ENCODE data around the gene COL1A1.

COL1A1 gene

GRCh38 chr17:50184064-50184463, 17.4 kb downstream of the COL1A1 start:
- no peak for DNase-seq (ENCODE audit: extremely low read depth, insufficient read length)
- no peaks in the 10 kb centered on the region for H3K27me3 ChIP-seq (replicated peaks; ENCODE audit: control insufficient read depth, insufficient read depth, low read length)
- H3K4me3 ChIP-seq (replicated peaks; ENCODE audit: low read depth, low read length): no peak overlapping the region
- H3K36me3 ChIP-seq (ENCODE audit: control insufficient read depth, insufficient read depth, low read length): peaks cover 2% of the 10 kb centered on the region
- TF ChIP-seq CTCF (IDR thresholded peaks at IDR 0.05; ENCODE audit: insufficient read depth, low read length, poor library complexity, severe bottlenecking): no peak

- H3K27me3 ChIP-seq (replicated peaks; ENCODE audit: control insufficient read depth, insufficient read depth, low read length): no peaks in the 10 kb centered on the region
- no peak for TF ChIP-seq CTCF (IDR thresholded peaks at IDR 0.05; ENCODE audit: insufficient read depth, low read length, poor library complexity, severe bottlenecking)
- peaks cover 2% of the 10 kb centered on the region for H3K36me3 ChIP-seq (ENCODE audit: control insufficient read depth, insufficient read depth, low read length)
- DNase-seq (ENCODE audit: extremely low read depth, insufficient read length): no peak
- no peak overlapping the region for H3K4me3 ChIP-seq (replicated peaks; ENCODE audit: low read depth, low read length)
Measured at GRCh38 chr17:50183421-50183994, 17.9 kb downstream of the COL1A1 start.

- DNase-seq (ENCODE audit: extremely low read depth, insufficient read length): no peak
- Histone ChIP-seq H3K27me3 (replicated peaks; ENCODE audit: control insufficient read depth, insufficient read depth, low read length) (no peaks in the 10 kb centered on the region), H3K36me3 (ENCODE audit: control insufficient read depth, insufficient read depth, low read length) (peaks cover 2% of the 10 kb centered on the region), H3K4me3 (replicated peaks; ENCODE audit: low read depth, low read length) (no peak overlapping the region)
- TF ChIP-seq CTCF (IDR thresholded peaks at IDR 0.05; ENCODE audit: insufficient read depth, low read length, poor library complexity, severe bottlenecking): no peak
Measured at GRCh38 chr17:50182783-50183420, 18.5 kb downstream of the COL1A1 start.

GRCh38 chr17:50181591-50182560, 19.6 kb downstream of the COL1A1 start:
- TF ChIP-seq CTCF (IDR thresholded peaks at IDR 0.05; ENCODE audit: insufficient read depth, low read length, poor library complexity, severe bottlenecking): no peak
- no peak for DNase-seq (ENCODE audit: extremely low read depth, insufficient read length)
- H3K36me3 ChIP-seq (ENCODE audit: control insufficient read depth, insufficient read depth, low read length): peaks cover 2% of the 10 kb centered on the region
- no peak overlapping the region for H3K4me3 ChIP-seq (replicated peaks; ENCODE audit: low read depth, low read length)
- H3K27me3 ChIP-seq (replicated peaks; ENCODE audit: control insufficient read depth, insufficient read depth, low read length): no peaks in the 10 kb centered on the region

- no peak for TF ChIP-seq CTCF (IDR thresholded peaks at IDR 0.05; ENCODE audit: insufficient read depth, low read length, poor library complexity, severe bottlenecking)
- no peaks in the 10 kb centered on the region; the same call in 1 of the 2 replicates for H3K36me3 ChIP-seq (ENCODE audit: control insufficient read depth, insufficient read depth, low read length)
- no peak for DNase-seq (ENCODE audit: extremely low read depth, insufficient read length)
- H3K27me3 ChIP-seq (replicated peaks; ENCODE audit: control insufficient read depth, insufficient read depth, low read length): no peaks in the 10 kb centered on the region
- H3K4me3 ChIP-seq (replicated peaks; ENCODE audit: low read depth, low read length): no peak overlapping the region
Measured at GRCh38 chr17:50181144-50181543, 20.3 kb downstream of the COL1A1 start.

Data from GM06990 (cell line).